Activated T-cell treated with anti-CD3 and anti-CD28 coated beads, Interleukin-2, amount 50 U/mL, for 72 hours (primary cell): ENCODE results near the gene UBALD1. TPM values are rescaled to one million over a fixed set of nuclear protein-coding genes. Genes with fewer than 3 reads are reported as not detected.

ENCODE experiments used
- ATAC-seq, 2 donors: fragments of 150-1000 bp; cut with Tn5 transposase; replicated peaks in 1 of 2; 2 replicates each; pipeline ENCODE4 v1.10.0; 2021; ENCODE audit warnings: moderate library complexity in 2 of 2, mild to moderate bottlenecking in 1 of 2
- DNase-seq, 2 donors: peaks; one replicate each; pipeline ENCODE4 v3.0.0; 2021 to 2022; ENCODE audit warnings: mixed read lengths in 1 of 2
- H3K27ac Mint-ChIP-seq: one replicate; pipeline ENCODE4 v1.8.0; 2022; ENCODE audit warnings: mild to moderate bottlenecking, moderate library complexity, mixed read lengths
- H3K27me3 Mint-ChIP-seq: one replicate; pipeline ENCODE4 v1.8.0; 2022; ENCODE audit warnings: low read depth, mixed read lengths
- H3K36me3 Mint-ChIP-seq, 2 donors: one replicate each; pipeline ENCODE4 v1.8.0; 2022; ENCODE audit warnings: mixed read lengths in 2 of 2, mild to moderate bottlenecking in 1 of 2; ENCODE audit not compliant: insufficient read depth in 2 of 2
- H3K4me1 Mint-ChIP-seq: one replicate; pipeline ENCODE4 v1.8.0; 2022; ENCODE audit warnings: low read depth, mixed read lengths
- H3K4me3 Mint-ChIP-seq, 2 donors: one replicate each; pipeline ENCODE4 v1.8.0; 2022; ENCODE audit warnings: mild to moderate bottlenecking in 2 of 2, mixed read lengths in 2 of 2, moderate library complexity in 2 of 2
- H3K9me3 Mint-ChIP-seq, 2 donors: one replicate each; pipeline ENCODE4 v1.8.0; 2022; ENCODE audit warnings: mixed read lengths in 2 of 2
- total RNA-seq, 2 donors: library from RNA; stranded (reverse); gene quantifications; one replicate each; pipeline ENCODE4 v1.2.3, GENCODE V29; 2022

Gene UBALD1
- total RNA-seq, 2 donors from 2014 or later = 17.2 to 18.4 TPM

- Mint-ChIP-seq H3K9me3 (no peaks in the 10 kb centered on the region), H3K4me3 (no peak overlapping the region), H3K4me1 (peaks cover 3% of the 10 kb centered on the region), H3K36me3 (no peaks in the 10 kb centered on the region), H3K27me3 (no peaks in the 10 kb centered on the region), H3K27ac (no peak overlapping the region)
- ATAC-seq = no peak
- no peak for DNase-seq
These were observed 6.6 kb downstream of the UBALD1 start for GRCh38 chr16:4607841-4608703.

- H3K4me3 Mint-ChIP-seq = no peak overlapping the region
- no peaks in the 10 kb centered on the region for H3K27me3 Mint-ChIP-seq
- H3K27ac Mint-ChIP-seq = no peak overlapping the region
- H3K9me3 Mint-ChIP-seq = no peaks in the 10 kb centered on the region
- H3K36me3 Mint-ChIP-seq = no peaks in the 10 kb centered on the region
- H3K4me1 Mint-ChIP-seq = no peaks in the 10 kb centered on the region
- ATAC-seq (no peak), DNase-seq (no peak)
These were observed 8.3 kb downstream of the UBALD1 start for GRCh38 chr16:4606354-4606753.

GRCh38 chr16:4604401-4604800, 10.3 kb downstream of the UBALD1 start:
- Mint-ChIP-seq H3K9me3 (no peaks in the 10 kb centered on the region), H3K27ac (no peak overlapping the region), H3K27me3 (no peaks in the 10 kb centered on the region), H3K4me3 (no peak overlapping the region), H3K36me3 (no peaks in the 10 kb centered on the region), H3K4me1 (no peaks in the 10 kb centered on the region)
- no peak for ATAC-seq
- DNase-seq = no peak

DNA sequence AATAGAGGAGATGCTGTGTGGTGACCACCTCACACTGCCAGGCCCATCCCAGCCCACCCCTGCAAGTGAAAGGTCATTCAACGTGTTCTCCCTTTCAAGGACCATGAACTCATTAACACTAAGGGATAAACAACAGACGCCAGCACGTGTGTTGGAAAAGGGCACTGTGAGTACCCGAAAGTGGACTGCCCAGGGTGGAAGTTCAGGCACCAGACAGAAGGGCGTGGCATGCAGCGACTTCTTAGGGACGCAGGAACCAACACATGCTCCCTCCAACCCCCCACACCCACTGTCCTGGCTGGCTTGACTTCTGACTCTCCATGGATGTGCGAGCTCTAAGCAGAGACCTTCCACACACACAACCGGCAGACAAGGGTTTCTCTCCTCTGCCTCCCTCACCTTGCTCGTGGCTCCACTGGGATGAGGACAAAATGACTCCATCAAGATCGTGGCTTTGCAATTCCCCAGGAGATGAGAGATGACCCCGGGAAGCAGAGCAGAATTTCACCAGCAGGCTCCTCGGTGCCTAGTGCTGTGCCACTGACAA, 11.0 kb downstream of the UBALD1 start:
- no peak for DNase-seq

DNA sequence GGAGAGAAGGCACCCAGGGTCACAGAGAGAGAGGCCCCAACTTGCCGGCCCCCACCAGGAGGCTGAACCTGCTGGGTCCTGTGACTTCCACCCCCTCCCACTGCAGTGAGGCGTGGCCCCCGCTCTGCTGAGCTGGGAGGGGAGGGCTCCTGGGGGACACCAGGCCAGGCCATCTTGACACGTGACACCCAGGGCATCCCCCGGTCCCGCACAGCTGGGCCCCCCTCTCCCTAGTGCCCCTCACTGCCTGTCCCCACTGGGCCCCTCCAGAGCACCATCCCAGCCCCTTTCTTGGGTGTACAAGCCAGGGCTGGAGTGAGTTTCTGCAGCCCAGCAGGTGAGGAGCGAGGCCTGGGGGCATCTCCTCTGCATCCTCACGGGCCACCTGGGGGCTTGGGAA, 12.4 kb downstream of the UBALD1 start:
- Mint-ChIP-seq H3K4me1 (no peaks in the 10 kb centered on the region), H3K36me3 (no peaks in the 10 kb centered on the region), H3K27ac (no peak overlapping the region), H3K4me3 (no peak overlapping the region), H3K9me3 (no peaks in the 10 kb centered on the region), H3K27me3 (no peaks in the 10 kb centered on the region)
- ATAC-seq = no peak
- DNase-seq = no peak

More for the DNA sequence above, 11.0 kb downstream of the UBALD1 start:
- H3K27ac Mint-ChIP-seq = no peak overlapping the region
- no peaks in the 10 kb centered on the region for H3K36me3 Mint-ChIP-seq
- no peaks in the 10 kb centered on the region for H3K4me1 Mint-ChIP-seq
- H3K9me3 Mint-ChIP-seq = no peaks in the 10 kb centered on the region
- H3K27me3 Mint-ChIP-seq = no peaks in the 10 kb centered on the region
- no peak for ATAC-seq
- no peak overlapping the region for H3K4me3 Mint-ChIP-seq

DNA sequence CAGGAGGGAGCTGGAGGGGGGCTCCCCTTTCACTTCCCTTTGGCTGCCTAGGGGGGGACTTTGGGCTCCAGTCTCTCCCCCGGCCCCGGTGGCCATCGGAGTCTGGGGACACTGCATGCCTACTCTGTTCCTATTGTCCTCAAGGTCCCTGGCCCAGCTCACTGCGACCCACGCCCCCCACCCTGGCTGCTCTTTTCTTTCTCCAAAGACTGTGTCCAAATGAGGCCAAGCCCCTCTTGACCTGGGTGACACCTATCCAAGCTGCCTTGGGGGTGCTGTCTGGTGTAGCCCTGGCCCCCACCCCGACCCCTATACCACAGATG, 12.9 kb downstream of the UBALD1 start:
- Mint-ChIP-seq H3K9me3 (no peaks in the 10 kb centered on the region), H3K4me3 (no peak overlapping the region), H3K27ac (no peak overlapping the region), H3K4me1 (no peaks in the 10 kb centered on the region), H3K27me3 (no peaks in the 10 kb centered on the region), H3K36me3 (no peaks in the 10 kb centered on the region)
- no peak for DNase-seq
- ATAC-seq = no peak

GRCh38 chr16:4601036-4601863, 13.4 kb downstream of the UBALD1 start:
- Mint-ChIP-seq H3K4me1 (no peaks in the 10 kb centered on the region), H3K27ac (no peak overlapping the region), H3K9me3 (no peaks in the 10 kb centered on the region), H3K27me3 (no peaks in the 10 kb centered on the region), H3K36me3 (no peaks in the 10 kb centered on the region), H3K4me3 (no peak overlapping the region)
- no peak for DNase-seq
- no peak for ATAC-seq

- no peak overlapping the region for H3K4me3 Mint-ChIP-seq
- DNase-seq (no peak), ATAC-seq (no peak)
- no peaks in the 10 kb centered on the region for H3K36me3 Mint-ChIP-seq
- H3K9me3 Mint-ChIP-seq = no peaks in the 10 kb centered on the region
- H3K27ac Mint-ChIP-seq = no peak overlapping the region
- no peaks in the 10 kb centered on the region for H3K4me1 Mint-ChIP-seq
- H3K27me3 Mint-ChIP-seq = no peaks in the 10 kb centered on the region
These were observed 15.1 kb downstream of the UBALD1 start for GRCh38 chr16:4599545-4599944.

DNA sequence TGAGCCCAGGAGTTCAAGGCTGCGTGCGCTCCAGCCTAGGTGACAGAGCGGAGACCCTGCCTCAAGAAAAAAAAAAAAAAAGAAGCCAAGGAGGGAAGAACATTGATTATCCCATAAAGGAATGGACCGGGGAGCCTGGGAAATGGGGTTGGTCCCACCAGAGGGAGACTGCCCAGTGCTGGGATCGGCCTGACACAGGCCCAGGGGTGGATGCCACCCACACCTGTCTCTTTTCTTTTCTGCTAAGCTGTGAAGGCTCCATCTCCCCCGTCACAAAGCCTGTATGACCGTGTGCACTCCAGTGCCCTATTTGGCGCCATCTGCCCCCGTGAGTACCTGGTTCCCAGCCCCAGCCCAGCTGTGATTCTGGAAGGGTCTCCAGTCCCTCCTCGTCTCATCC, 15.7 kb downstream of the UBALD1 start:
- H3K9me3 Mint-ChIP-seq = no peaks in the 10 kb centered on the region
- H3K4me1 Mint-ChIP-seq = no peaks in the 10 kb centered on the region
- H3K36me3 Mint-ChIP-seq = no peaks in the 10 kb centered on the region

GRCh38 chr16:4597174-4597573, 17.5 kb downstream of the UBALD1 start:
- Mint-ChIP-seq H3K4me1 (no peaks in the 10 kb centered on the region), H3K36me3 (no peaks in the 10 kb centered on the region), H3K4me3 (no peak overlapping the region), H3K27me3 (no peaks in the 10 kb centered on the region), H3K27ac (no peak overlapping the region), H3K9me3 (no peaks in the 10 kb centered on the region)
- ATAC-seq (no peak), DNase-seq (no peak)

More for the DNA sequence above, 15.7 kb downstream of the UBALD1 start:
- Mint-ChIP-seq H3K27ac (peak overlapping the region; percentile 46), H3K4me3 (no peak overlapping the region), H3K27me3 (no peaks in the 10 kb centered on the region)
- no peak for DNase-seq
- ATAC-seq = no peak

GRCh38 chr16:4594433-4595410, 20.0 kb downstream of the UBALD1 start:
- ATAC-seq = no peak
- no peaks in the 10 kb centered on the region for H3K4me1 Mint-ChIP-seq
- H3K9me3 Mint-ChIP-seq = no peaks in the 10 kb centered on the region
- no peak overlapping the region for H3K27ac Mint-ChIP-seq
- H3K36me3 Mint-ChIP-seq = no peaks in the 10 kb centered on the region
- H3K4me3 Mint-ChIP-seq = no peak overlapping the region
- no peaks in the 10 kb centered on the region for H3K27me3 Mint-ChIP-seq
- no peak for DNase-seq

- no peak overlapping the region for H3K4me3 Mint-ChIP-seq
- no peaks in the 10 kb centered on the region for H3K4me1 Mint-ChIP-seq
These were observed 21.6 kb downstream of the UBALD1 start for GRCh38 chr16:4593086-4593485.

More at GRCh38 chr16:4593086-4593485, 21.6 kb downstream of the UBALD1 start:
- peaks cover 0 to under 1% of the 10 kb centered on the region in 2 donors for H3K9me3 Mint-ChIP-seq
- no peaks in the 10 kb centered on the region for H3K36me3 Mint-ChIP-seq
- no peak overlapping the region for H3K27ac Mint-ChIP-seq
- H3K27me3 Mint-ChIP-seq = no peaks in the 10 kb centered on the region
- no peak for ATAC-seq
- no peak for DNase-seq
